ENCODE results near the gene CCSER1. TPM values are rescaled to one million over a fixed set of nuclear protein-coding genes. Genes with fewer than 3 reads are reported as not detected.

CCSER1 gene
- total RNA-seq, 1 donor: 7.9 TPM

DNA sequence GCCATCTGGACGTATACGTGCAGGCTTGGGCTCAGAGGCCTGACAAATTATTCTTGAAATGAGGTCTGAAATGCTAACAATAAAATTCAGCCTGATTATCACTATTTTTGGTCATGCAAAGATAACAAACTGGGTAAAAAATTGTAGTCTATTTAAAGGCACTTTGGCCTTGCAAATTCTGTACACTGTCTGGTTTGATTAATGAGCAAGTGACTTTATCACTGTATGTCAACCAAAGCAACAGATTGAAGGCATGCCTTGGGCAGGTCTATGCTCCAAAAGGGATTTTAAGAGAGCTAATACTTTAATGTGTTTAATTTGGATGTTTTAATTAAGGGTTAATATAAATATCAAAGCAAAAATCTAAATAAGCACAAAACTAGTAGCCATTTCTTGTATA lies 1141.7 kb downstream of the CCSER1 start:
- no peaks in the 10 kb centered on the region for H3K4me1 ChIP-seq (ENCODE audit: insufficient read depth, low read length)
- H3K27me3 ChIP-seq (ENCODE audit: insufficient read depth, low read length): no peaks in the 10 kb centered on the region
- H3K9me3 ChIP-seq (ENCODE audit: low read depth, low read length): no peaks in the 10 kb centered on the region
- H3K4me3 ChIP-seq (ENCODE audit: low read length): no peak overlapping the region

DNA sequence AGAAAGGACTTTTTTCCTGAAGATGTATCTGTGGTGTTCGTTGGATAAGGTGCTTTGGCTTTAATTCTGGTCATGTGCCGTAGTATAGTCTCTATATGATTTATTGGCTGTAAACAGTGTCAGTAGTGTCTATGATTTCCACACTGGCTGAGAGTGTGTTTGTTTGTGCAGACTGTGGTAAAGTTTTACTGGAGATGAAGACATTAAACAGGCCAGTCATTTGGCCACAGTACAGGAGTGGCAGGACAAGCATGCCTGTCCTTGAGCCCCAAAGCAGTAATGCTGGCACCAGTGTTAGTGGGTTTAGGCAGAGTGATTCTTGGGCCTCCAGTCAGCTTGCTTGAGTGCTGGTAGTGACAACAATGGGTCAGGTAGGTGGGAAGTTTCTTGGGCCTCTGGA lies 1152.7 kb downstream of the CCSER1 start:
- Histone ChIP-seq H3K27me3 (ENCODE audit: insufficient read depth, low read length) (no peaks in the 10 kb centered on the region), H3K9me3 (ENCODE audit: low read depth, low read length) (peaks cover 27% of the 10 kb centered on the region), H3K4me3 (ENCODE audit: low read length) (no peak overlapping the region), H3K4me1 (ENCODE audit: insufficient read depth, low read length) (no peaks in the 10 kb centered on the region)

DNA sequence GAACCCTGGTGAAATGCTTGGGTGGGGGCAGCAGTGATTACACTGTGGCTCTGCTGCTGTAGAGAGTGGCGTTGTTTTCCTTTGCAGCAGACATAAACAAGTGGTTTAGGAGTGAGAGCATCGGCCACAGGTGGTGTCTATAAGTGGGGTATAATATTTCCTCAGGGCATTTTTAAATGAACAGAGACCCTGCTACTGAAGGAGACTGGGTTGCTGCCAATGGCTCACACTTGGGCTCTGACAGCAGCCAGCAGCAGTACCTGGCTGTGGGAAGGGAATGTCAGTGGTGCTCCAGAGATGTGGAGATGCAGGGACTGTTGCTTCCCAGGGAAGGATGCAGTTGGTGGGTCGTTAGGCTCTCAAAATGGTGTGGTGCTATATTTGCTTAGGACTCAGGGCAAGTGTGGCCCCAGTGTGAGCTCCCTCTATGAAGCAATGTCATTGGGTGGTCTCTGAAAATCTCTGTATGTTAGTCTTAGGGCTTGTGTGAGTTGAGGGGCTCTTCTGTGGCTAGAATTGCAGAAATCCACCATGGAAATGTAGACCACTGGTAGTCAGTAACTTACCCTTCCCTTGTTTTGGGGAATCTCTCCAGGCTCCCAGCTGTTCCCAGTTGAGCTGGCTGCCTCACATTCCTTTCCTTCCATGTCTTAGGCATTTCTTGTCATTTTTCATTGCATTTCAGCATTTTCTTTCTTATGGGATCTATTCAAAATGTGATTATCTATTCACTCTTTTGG lies 1153.5 kb downstream of the CCSER1 start:
- no peak overlapping the region for H3K4me3 ChIP-seq (ENCODE audit: low read length)
- no peaks in the 10 kb centered on the region for H3K27me3 ChIP-seq (ENCODE audit: insufficient read depth, low read length)
- no peaks in the 10 kb centered on the region for H3K4me1 ChIP-seq (ENCODE audit: insufficient read depth, low read length)
- peaks cover 22% of the 10 kb centered on the region for H3K9me3 ChIP-seq (ENCODE audit: low read depth, low read length)

DNA sequence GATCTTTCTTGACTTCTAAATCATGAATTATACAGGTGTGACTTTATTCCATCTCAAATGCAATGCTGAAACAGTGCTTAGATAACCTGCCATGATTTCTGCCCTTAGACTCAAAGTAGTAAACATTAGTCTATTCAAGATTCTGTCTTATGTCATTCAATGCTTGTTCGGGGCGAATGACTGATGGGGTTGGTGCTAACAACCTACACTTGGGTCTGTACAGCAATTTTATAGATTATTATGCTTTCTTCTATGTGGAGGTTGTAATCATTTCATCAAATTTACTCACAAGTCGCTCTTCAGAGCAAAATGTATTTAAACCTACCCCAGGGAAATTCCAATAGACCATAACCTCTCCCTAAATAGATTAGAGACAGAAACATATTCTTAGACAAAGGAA lies 1155.0 kb downstream of the CCSER1 start:
- H3K4me1 ChIP-seq (ENCODE audit: insufficient read depth, low read length): no peaks in the 10 kb centered on the region
- peaks cover 11% of the 10 kb centered on the region for H3K9me3 ChIP-seq (ENCODE audit: low read depth, low read length)
- H3K4me3 ChIP-seq (ENCODE audit: low read length): no peak overlapping the region
- no peaks in the 10 kb centered on the region for H3K27me3 ChIP-seq (ENCODE audit: insufficient read depth, low read length)

DNA sequence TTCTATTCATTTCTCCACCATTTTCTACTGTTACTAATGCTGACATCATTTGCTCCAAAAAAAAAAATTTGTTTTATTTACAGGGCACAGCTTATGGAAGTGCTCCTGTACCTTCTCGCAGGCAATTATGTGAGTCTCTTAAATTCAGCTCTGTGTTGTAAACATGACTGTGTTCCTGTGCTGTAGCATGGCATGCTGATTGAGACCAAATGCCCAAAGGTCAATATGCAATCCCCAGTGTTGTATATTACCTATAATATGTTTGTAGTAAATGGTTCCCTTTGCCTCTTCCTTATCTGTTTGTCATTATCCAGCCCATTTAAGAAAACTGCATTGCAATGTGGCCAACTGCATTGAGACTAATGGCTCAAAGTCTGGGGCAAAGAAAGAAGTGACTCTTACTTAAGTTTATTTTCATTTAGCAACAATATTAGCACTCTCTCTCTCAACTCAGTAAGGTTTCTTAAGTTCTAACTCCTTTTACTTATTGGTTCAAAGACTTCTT lies 1156.6 kb downstream of the CCSER1 start:
- Histone ChIP-seq H3K4me1 (ENCODE audit: insufficient read depth, low read length) (no peaks in the 10 kb centered on the region), H3K4me3 (ENCODE audit: low read length) (no peak overlapping the region), H3K27me3 (ENCODE audit: insufficient read depth, low read length) (no peaks in the 10 kb centered on the region), H3K9me3 (ENCODE audit: low read depth, low read length) (peaks cover 2% of the 10 kb centered on the region)

DNA sequence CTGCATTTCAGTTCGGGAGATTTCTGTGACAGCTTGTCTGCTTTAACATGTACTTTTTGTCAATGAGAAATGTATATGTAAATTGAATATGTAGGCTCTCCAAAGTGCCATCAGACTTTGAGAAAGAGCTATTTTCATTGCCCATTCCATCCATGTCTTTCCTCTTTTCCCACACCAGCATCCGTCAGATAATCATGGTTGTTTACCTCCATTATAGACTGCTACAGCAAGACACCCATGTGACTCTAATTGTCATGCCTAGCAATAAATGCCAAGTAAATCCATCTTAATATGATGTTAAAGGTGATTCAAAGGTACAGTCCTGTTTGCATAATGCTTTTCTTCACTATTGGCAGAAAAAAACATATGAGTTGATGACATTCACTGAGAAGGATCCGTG lies 1157.3 kb downstream of the CCSER1 start:
- Histone ChIP-seq H3K4me1 (ENCODE audit: insufficient read depth, low read length) (no peaks in the 10 kb centered on the region), H3K9me3 (ENCODE audit: low read depth, low read length) (no peaks in the 10 kb centered on the region), H3K4me3 (ENCODE audit: low read length) (no peak overlapping the region), H3K27me3 (ENCODE audit: insufficient read depth, low read length) (no peaks in the 10 kb centered on the region)

DNA sequence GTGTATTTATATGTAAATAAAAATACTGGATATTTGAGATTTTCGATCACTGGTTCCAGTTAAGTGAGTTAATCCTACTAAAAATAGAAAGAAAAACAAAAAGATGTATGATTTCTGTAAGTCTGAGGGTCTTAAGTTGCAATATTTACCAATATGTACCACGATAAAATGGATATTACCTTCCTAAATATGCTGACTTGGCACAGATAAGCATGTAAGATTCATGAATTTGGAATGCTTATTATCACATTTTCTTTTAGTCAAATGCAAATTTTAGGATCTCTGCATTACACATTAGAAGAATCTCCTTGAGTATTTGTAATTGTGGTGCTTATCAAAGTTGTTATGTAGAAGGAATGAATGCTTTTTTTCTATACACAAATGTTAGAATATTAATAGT lies 1158.3 kb downstream of the CCSER1 start:
- Histone ChIP-seq H3K4me1 (ENCODE audit: insufficient read depth, low read length) (no peaks in the 10 kb centered on the region), H3K27me3 (ENCODE audit: insufficient read depth, low read length) (no peaks in the 10 kb centered on the region), H3K9me3 (ENCODE audit: low read depth, low read length) (no peaks in the 10 kb centered on the region), H3K4me3 (ENCODE audit: low read length) (no peak overlapping the region)

DNA sequence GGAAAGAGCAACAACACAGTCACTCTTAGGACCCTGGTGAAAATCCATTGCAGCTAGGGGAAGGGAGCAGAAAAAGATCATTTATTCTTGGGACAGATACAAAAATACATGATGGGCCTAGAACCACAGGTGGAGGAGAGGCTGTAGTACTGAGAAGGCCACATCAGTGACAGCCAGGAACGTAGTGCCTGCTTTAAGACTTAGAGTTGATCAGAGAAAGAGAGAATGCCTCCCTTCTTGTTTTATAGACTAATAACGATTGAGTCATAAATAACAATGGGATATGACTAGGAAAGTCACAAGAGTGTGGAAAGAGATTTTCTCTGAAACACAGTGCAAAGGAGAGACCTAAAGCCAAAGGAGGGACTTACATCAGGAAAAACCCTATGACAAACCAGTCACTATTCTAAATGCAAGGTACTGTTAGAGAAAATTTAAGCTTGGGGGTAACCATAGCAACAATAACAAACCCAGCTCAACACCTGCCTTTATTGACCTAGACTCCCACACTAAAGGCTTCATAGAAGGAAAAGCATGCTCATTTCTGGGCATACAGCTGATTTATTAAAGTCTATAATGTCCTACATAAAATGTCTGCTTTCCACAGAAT lies 1161.6 kb downstream of the CCSER1 start:
- Histone ChIP-seq H3K4me1 (ENCODE audit: insufficient read depth, low read length) (no peaks in the 10 kb centered on the region), H3K9me3 (ENCODE audit: low read depth, low read length) (no peaks in the 10 kb centered on the region), H3K4me3 (ENCODE audit: low read length) (no peak overlapping the region), H3K27me3 (ENCODE audit: insufficient read depth, low read length) (no peaks in the 10 kb centered on the region)

DNA sequence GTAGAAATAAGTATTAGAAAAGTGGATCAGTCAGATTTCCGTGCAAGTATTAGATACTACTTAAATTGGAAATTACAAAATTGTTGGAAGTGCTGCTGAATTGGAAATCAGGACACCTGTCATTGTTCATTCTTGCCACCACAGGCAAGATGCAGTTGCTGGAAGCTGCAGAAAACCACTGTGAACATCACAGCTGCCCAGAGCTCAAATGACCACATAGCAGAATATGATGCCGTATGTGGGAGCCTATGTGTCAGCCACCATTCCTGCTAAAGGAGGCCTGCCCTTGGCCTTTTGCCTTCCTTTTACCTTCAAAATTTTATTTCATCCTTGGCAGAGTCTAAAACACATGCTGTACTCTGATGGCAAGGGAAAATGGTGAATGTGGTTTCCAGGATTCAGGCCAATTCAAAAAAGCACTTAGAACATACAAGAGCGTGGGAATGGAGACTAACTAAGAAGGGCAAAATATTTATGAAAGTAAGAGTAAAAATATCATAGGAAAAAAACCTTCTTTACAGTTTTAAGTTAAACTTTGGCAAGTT lies 1171.0 kb downstream of the CCSER1 start:
- Histone ChIP-seq H3K9me3 (ENCODE audit: low read depth, low read length) (peaks cover 6% of the 10 kb centered on the region), H3K27me3 (ENCODE audit: insufficient read depth, low read length) (no peaks in the 10 kb centered on the region), H3K4me1 (ENCODE audit: insufficient read depth, low read length) (no peaks in the 10 kb centered on the region), H3K4me3 (ENCODE audit: low read length) (no peak overlapping the region)

DNA sequence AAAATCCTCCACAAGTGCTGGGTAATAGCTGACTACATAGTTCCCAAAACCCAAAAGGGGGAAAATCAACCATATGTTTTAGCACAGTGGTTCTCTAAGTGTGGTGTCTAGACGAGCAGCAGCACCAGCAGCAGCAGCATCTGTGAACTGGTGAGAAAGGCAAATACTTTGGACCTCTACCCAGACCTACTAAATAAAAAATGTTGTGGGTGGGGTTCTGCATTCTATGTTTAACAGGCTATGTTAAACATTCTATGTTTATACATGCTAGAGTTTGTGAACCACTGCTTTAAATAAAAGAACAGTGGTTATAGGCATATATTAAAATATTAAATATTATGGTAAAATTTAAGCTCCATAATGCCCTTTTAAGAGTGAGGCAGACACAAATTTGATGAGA lies 1171.6 kb downstream of the CCSER1 start:
- H3K9me3 ChIP-seq (ENCODE audit: low read depth, low read length): peaks cover 6% of the 10 kb centered on the region
- H3K4me3 ChIP-seq (ENCODE audit: low read length): no peak overlapping the region
- H3K4me1 ChIP-seq (ENCODE audit: insufficient read depth, low read length): no peaks in the 10 kb centered on the region
- H3K27me3 ChIP-seq (ENCODE audit: insufficient read depth, low read length): no peaks in the 10 kb centered on the region

DNA sequence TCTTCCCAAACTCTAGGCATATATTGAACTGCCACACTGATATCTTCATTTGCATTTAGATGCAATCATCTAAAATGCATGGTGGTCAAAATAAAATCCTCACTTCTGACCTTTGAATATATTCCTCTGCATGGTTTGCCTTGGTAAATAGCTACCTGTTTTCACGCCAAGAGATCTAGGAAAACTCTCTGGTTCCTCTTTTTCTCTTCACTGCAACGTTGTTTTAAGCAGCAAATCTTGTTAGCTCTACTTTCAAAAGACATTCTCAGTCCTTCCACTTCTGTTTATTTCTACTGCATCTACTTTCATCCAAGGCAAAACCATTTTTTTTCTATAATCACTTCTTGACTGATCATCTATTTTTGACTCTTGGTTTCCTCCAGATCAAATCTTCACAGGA lies 1174.9 kb downstream of the CCSER1 start:
- no peak overlapping the region for H3K4me3 ChIP-seq (ENCODE audit: low read length)
- H3K4me1 ChIP-seq (ENCODE audit: insufficient read depth, low read length): no peaks in the 10 kb centered on the region

DNA sequence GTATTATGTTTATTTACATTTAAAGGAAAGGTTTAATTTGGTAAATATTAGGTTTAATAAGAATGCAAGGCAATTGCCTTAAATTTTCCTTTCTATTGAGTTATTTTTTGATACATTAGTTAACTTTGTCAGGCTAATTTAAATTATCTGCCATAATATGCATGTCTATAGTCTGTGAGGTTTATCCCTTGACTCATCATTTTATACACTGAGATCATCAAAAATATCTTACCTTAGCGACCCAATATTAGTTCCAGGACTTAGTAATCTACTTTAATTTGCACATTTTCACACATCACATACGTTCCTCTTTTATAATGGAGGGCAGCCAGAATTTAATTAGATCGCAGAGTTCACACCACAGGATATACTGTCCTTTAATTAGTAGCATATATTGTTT lies 1177.1 kb downstream of the CCSER1 start:
- Histone ChIP-seq H3K4me3 (ENCODE audit: low read length) (no peak overlapping the region), H3K9me3 (ENCODE audit: low read depth, low read length) (no peaks in the 10 kb centered on the region), H3K4me1 (ENCODE audit: insufficient read depth, low read length) (no peaks in the 10 kb centered on the region), H3K27me3 (ENCODE audit: insufficient read depth, low read length) (no peaks in the 10 kb centered on the region)

More for the DNA sequence above, 1174.9 kb downstream of the CCSER1 start:
- H3K9me3 ChIP-seq (ENCODE audit: low read depth, low read length): no peaks in the 10 kb centered on the region
- no peaks in the 10 kb centered on the region for H3K27me3 ChIP-seq (ENCODE audit: insufficient read depth, low read length)

DNA sequence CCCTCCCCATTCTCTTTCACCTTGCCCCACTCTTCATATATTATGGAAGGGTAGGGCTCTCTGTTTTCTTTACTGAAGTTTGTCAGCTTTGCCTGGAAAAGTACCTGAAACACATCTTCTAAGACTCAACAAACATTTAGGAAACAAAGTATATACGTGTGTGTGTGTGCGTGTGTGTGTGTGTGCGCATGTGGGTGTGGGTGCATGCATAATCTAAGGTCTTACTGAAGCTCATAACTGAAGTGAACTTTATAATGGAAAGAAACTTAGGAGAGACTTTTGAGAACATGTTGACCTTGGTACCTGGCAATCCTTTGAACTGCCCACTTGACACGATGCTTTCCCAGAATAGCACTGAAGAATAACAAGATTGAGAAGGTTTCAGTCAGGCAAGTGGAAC lies 1190.2 kb downstream of the CCSER1 start:
- H3K27me3 ChIP-seq (ENCODE audit: insufficient read depth, low read length): no peaks in the 10 kb centered on the region
- H3K9me3 ChIP-seq (ENCODE audit: low read depth, low read length): peaks cover 13% of the 10 kb centered on the region
- no peak overlapping the region for H3K4me3 ChIP-seq (ENCODE audit: low read length)
- H3K4me1 ChIP-seq (ENCODE audit: insufficient read depth, low read length): no peaks in the 10 kb centered on the region

DNA sequence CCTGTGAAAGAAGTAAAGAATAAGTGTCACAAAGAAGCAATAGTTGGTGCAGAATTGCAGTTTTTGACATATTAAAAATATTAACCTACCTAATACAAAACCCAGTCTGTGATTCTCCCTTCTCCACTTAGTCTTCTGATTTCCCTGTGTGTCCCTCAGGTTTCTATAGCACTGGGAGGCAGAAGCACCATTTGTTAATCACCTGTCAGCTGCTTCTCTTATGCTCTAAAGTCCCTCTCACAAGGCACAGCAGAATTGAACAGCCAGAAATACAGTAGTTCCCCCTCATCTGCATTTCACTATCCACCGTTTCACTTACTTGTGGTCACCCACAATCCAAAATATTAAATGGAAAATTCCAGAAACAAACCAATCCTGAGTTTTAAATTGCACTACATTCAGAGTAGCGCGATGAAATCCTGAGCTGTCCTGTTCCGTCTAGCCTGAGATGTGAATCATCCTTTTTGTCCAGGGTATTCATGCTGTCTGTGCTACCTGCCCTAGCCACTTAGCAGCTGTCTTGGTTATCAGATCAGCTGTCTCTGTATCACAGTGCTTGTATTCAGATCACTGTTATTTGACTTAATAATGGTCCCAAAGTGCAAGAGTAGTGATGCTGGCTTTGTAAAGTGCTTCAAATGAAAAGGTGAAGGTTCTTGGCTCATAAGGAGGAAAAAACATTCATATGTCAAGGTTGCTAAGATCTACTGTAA lies 1192.5 kb downstream of the CCSER1 start:
- Histone ChIP-seq H3K4me1 (ENCODE audit: insufficient read depth, low read length) (no peaks in the 10 kb centered on the region), H3K9me3 (ENCODE audit: low read depth, low read length) (no peaks in the 10 kb centered on the region), H3K27me3 (ENCODE audit: insufficient read depth, low read length) (no peaks in the 10 kb centered on the region), H3K4me3 (ENCODE audit: low read length) (no peak overlapping the region)

DNA sequence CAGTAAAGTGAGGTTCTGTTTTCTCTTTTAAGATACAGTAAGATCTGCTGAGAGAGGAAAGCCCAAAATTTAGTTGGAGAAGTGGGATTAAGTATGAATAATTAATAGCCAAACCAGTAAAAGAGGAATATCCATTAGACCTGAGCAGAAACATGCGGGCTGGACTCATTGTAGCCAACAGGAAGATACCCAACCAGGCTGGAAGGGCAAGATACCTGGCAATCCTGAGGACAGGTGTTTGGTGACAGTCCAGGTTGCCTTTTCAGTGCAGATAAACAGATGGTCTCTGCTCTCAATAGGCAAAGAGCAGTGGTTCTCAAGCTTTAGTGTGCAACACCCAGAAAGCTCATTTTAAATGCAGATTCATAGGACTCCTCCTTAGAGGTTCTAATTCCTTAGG lies 1195.8 kb downstream of the CCSER1 start:
- H3K27me3 ChIP-seq (ENCODE audit: insufficient read depth, low read length): no peaks in the 10 kb centered on the region
- H3K9me3 ChIP-seq (ENCODE audit: low read depth, low read length): no peaks in the 10 kb centered on the region
- H3K4me1 ChIP-seq (ENCODE audit: insufficient read depth, low read length): no peaks in the 10 kb centered on the region
- H3K4me3 ChIP-seq (ENCODE audit: low read length): no peak overlapping the region
